Testis (tissue), 2 donors: ENCODE results near the gene HGFAC.

ENCODE experiments used
- POLR2A ChIP-seq: fragments of 450-650 bp; IDR thresholded peaks from one replicate; pipeline ENCODE4 v1.6.1; 2017; ENCODE audit warnings: antibody characterized with exemption, mild to moderate bottlenecking, moderate library complexity
- TF ChIP-seq, protein P1 (sequence below), 3 experiments: fragments of 450-650 bp in 2 of 3; fragments of 200-600 bp in 1 of 3; sonication (generic) in 1 of 3; IDR thresholded peaks; one replicate each; pipeline ENCODE4 v1.5.1; 2016 to 2019; ENCODE audit warnings: antibody characterized with exemption in 3 of 3, mild to moderate bottlenecking in 2 of 3, moderate library complexity in 1 of 3

DNA sequence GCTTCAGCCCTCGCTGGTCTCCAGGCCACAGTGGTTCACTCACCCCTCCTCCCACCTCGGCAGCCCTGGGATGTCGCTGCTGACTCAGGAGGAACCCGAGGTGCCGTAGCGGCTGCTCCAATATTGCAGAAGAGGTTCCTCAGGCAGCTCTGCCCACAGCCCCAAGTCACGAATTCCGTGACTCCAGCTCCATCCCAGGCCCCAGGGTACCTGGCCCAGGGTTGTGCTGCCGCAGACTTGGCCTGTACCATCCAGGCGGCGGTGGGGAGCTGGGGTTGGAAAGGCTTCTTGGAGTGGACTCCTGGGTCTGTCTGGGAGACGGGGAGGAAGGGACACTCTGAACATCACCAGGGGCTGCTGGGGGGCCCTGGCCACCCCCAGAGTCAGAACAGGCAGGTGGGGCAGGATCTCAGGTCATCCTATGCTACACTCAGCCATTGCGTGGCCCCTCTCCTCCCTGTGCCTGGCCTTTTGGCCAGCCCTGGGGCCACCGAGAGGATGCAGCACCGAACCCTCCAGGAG, 728 bp upstream of the HGFAC start:
- TF ChIP-seq, protein P1, sequence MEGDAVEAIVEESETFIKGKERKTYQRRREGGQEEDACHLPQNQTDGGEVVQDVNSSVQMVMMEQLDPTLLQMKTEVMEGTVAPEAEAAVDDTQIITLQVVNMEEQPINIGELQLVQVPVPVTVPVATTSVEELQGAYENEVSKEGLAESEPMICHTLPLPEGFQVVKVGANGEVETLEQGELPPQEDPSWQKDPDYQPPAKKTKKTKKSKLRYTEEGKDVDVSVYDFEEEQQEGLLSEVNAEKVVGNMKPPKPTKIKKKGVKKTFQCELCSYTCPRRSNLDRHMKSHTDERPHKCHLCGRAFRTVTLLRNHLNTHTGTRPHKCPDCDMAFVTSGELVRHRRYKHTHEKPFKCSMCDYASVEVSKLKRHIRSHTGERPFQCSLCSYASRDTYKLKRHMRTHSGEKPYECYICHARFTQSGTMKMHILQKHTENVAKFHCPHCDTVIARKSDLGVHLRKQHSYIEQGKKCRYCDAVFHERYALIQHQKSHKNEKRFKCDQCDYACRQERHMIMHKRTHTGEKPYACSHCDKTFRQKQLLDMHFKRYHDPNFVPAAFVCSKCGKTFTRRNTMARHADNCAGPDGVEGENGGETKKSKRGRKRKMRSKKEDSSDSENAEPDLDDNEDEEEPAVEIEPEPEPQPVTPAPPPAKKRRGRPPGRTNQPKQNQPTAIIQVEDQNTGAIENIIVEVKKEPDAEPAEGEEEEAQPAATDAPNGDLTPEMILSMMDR (IDR thresholded peaks at IDR 0.05), result no peak
- no peak for TF ChIP-seq POLR2A
